ENCODE measurements around the gene XIST.

Gene XIST

GRCh38 chrX:73817393-73818199 is 34.9 kb downstream of the XIST start:
- Histone ChIP-seq H3K4me3 (ENCODE audit: low read depth, low read length) (no peak overlapping the region), H3K27ac (ENCODE audit: extremely low read depth, low read depth, low read length) (peak overlapping the region; percentile 69), H3K4me1 (ENCODE audit: control insufficient read depth, insufficient read depth, low read length) (peaks cover 36% of the 10 kb centered on the region), H3K36me3 (ENCODE audit: control insufficient read depth in 2 of 2, insufficient read depth in 1 of 2, low read length in 2 of 2) (peaks cover 21 to 43% of the 10 kb centered on the region in 2 experiments), H3K9me3 (ENCODE audit: control insufficient read depth, insufficient read depth, low read depth, low read length) (no peaks in the 10 kb centered on the region)
- CTCF ChIA-PET, result interaction anchor here (0.6 to 1.3 kb wide), 2 partner anchors 529 to 1120 kb away, joined by 4 to 5 read pairs; no protein-coding TSS in a partner anchor
- POLR2A ChIA-PET, result interaction anchor here (0.8 to 2.3 kb wide), 6 partner anchors 11 to 845 kb away, joined by 4 to 10 read pairs (median 8); partner anchors contain the start of gene XIST
- TF ChIP-seq ZNF548 (tag by site-specific recombination; IDR thresholded peaks at IDR 0.05), result no peak
- no peak for TF ChIP-seq ZNF394 (tag by site-specific recombination; IDR thresholded peaks at IDR 0.05; ENCODE audit: borderline replicate concordance)
- TF ChIP-seq ZNF623 (tag by site-specific recombination; IDR thresholded peaks at IDR 0.05), result no peak
- TF ChIP-seq ZNF624 (tag by site-specific recombination; IDR thresholded peaks at IDR 0.05), result no peak
- TF ChIP-seq ELK4 (IDR thresholded peaks at IDR 0.05; ENCODE audit: borderline replicate concordance, low read depth, low read length), result no peak
- TF ChIP-seq KLF8 (tag by site-specific recombination; IDR thresholded peaks at IDR 0.05), result no peak
- TF ChIP-seq ZBTB17 (tag by site-specific recombination; IDR thresholded peaks at IDR 0.05), result peak; percentile 59
- TF ChIP-seq ZNF629 (tag by site-specific recombination; IDR thresholded peaks at IDR 0.05), result no peak
- TF ChIP-seq ZNF580 (tag by site-specific recombination; IDR thresholded peaks at IDR 0.05), result no peak
- TF ChIP-seq PATZ1 (tag by site-specific recombination; IDR thresholded peaks at IDR 0.05), result no peak
- peak; percentile 87 for TF ChIP-seq IKZF3 (tag by site-specific recombination; IDR thresholded peaks at IDR 0.05)
- TF ChIP-seq ZNF692 (tag by site-specific recombination; IDR thresholded peaks at IDR 0.05), result no peak
- TF ChIP-seq ZBTB7A (tag by site-specific recombination; IDR thresholded peaks at IDR 0.05; ENCODE audit: low read depth), result no peak
- no peak for TF ChIP-seq GLI4 (tag by site-specific recombination; IDR thresholded peaks at IDR 0.05)
- no peak for TF ChIP-seq ZBTB8A (tag by site-specific recombination; IDR thresholded peaks at IDR 0.05)
- no peak for TF ChIP-seq KLF7 (tag by site-specific recombination; IDR thresholded peaks at IDR 0.05; ENCODE audit: borderline replicate concordance)
- no peak for TF ChIP-seq ZNF24 (tag by site-specific recombination; IDR thresholded peaks at IDR 0.05)
- no peak for TF ChIP-seq ZNF561 (tag by site-specific recombination; IDR thresholded peaks at IDR 0.05; ENCODE audit: borderline replicate concordance)
- TF ChIP-seq ZNF585B (tag by site-specific recombination; IDR thresholded peaks at IDR 0.05), result no peak
- peak; percentile 64; the same call in 1 of the 2 replicates for TF ChIP-seq PRDM6 (tag by site-specific recombination; IDR thresholded peaks at IDR 0.05)
- TF ChIP-seq ZNF157 (tag by site-specific recombination; IDR thresholded peaks at IDR 0.05), result no peak
- TF ChIP-seq ZFP69B (tag by site-specific recombination; IDR thresholded peaks at IDR 0.05), result no peak
- peak; percentile 45; the same call in 1 of the 2 replicates for TF ChIP-seq ZNF362 (tag by site-specific recombination; IDR thresholded peaks at IDR 0.05)
- no peak for TF ChIP-seq ZNF2 (tag by site-specific recombination; IDR thresholded peaks at IDR 0.05)
- no peak for TF ChIP-seq TRIM28 (IDR thresholded peaks at IDR 0.05; ENCODE audit: borderline replicate concordance, low read length)
- TF ChIP-seq ZSCAN16 (tag by site-specific recombination; IDR thresholded peaks at IDR 0.05), result no peak
- TF ChIP-seq ZNF423 (tag by site-specific recombination; IDR thresholded peaks at IDR 0.05), result no peak
- TF ChIP-seq PRDM1 (tag by site-specific recombination; IDR thresholded peaks at IDR 0.05), result peak; percentile 74
- TF ChIP-seq OSR2 (tag by site-specific recombination; IDR thresholded peaks at IDR 0.05), result peak; percentile 54; the same call in 1 of the 2 replicates
- TF ChIP-seq ZNF10 (tag by site-specific recombination; IDR thresholded peaks at IDR 0.05), result no peak
- TF ChIP-seq ZFP3 (tag by site-specific recombination; IDR thresholded peaks at IDR 0.05; ENCODE audit: low read depth), result no peak
